ENCODE results near the gene ANKZF1.

Gene ANKZF1

DNA sequence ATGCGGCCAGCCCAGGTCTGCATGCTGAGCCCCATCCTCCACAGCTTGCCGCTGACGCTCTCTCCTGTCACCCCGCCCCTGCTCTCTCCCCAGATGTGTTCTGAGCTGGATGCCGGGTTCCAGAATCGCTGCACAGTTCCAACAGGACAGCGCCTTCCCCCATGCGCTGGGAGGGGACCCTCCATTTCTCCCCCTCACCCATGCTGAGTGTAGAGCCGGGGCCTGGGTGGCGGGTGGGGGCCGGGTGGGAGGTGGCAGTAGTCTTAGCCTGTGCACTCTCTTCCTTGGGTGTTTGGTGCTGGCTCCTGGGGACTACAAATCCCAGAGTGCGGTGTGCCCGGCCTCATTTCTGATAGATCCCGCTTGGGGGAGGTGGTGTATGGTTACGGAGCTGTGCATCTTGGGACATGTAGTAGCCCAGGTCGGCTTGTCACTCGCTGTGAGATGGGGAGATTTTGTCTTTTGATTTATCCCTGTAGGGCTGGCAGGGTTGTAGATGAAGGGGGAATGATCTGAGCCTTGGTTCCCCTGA is 56.4 kb downstream of the ANKZF1 start:
- no peak overlapping the region; the same call in 1 of the 2 replicates for H3K4me3 ChIP-seq (ENCODE audit: low read depth, low read length)
- POLR2A ChIA-PET, result interaction anchor here (0.7 to 2.0 kb wide), 3 partner anchors 9 to 160 kb away, joined by 3 to 7 read pairs (median 3); no protein-coding TSS in a partner anchor
- TF ChIP-seq, protein P1, sequence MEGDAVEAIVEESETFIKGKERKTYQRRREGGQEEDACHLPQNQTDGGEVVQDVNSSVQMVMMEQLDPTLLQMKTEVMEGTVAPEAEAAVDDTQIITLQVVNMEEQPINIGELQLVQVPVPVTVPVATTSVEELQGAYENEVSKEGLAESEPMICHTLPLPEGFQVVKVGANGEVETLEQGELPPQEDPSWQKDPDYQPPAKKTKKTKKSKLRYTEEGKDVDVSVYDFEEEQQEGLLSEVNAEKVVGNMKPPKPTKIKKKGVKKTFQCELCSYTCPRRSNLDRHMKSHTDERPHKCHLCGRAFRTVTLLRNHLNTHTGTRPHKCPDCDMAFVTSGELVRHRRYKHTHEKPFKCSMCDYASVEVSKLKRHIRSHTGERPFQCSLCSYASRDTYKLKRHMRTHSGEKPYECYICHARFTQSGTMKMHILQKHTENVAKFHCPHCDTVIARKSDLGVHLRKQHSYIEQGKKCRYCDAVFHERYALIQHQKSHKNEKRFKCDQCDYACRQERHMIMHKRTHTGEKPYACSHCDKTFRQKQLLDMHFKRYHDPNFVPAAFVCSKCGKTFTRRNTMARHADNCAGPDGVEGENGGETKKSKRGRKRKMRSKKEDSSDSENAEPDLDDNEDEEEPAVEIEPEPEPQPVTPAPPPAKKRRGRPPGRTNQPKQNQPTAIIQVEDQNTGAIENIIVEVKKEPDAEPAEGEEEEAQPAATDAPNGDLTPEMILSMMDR (IDR thresholded peaks at IDR 0.05; ENCODE audit: insufficient read depth, low read length, missing control alignments), result no peak
- DNase-seq (ENCODE audit: low read depth, low spot score), result no peak
- CTCF ChIA-PET, result interaction anchor here (3.0 to 22.1 kb wide), 3 partner anchors 8 to 126 kb away, joined by 9 to 691 read pairs (median 691); partner anchors contain the start of genes DNAJB2 and NHEJ1

All from AG04449 (cell line).